SK-N-SH (cell line): Measurements from ENCODE around the gene HOXC10. TPM values are rescaled to one million over a fixed set of nuclear protein-coding genes. Genes with fewer than 3 reads are reported as not detected.

ENCODE experiments used
- CTCF ChIA-PET: fragments of 300-600, 350-600 bp; formaldehyde crosslinking; extraction: SDS; loops from one replicate; lab custom pipeline; 2021; lab: Yijun Ruan, JAX
- POLR2A ChIA-PET: fragments of 350-600 bp; sonication (Branson Sonifier 250); formaldehyde crosslinking; extraction: SDS; loops from one replicate; lab custom pipeline; 2020; ENCODE audit warnings: antibody characterized with exemption, inconsistent platforms; lab: Yijun Ruan, JAX
- DNase-seq: peaks from one replicate; pipeline ENCODE4 v3.0.0; 2012
- H2AFZ ChIP-seq: fragments of 200-600 bp; sonication (generic); 2 replicates; pipeline ENCODE4 v1.8.1; 2016; ENCODE audit warnings: antibody characterized with exemption, mild to moderate bottlenecking, low read depth
- H3F3A ChIP-seq: fragments of 200-600 bp; sonication (generic); replicated peaks from 2 replicates; pipeline ENCODE3; 2016; ENCODE audit warnings: antibody characterized with exemption, mild to moderate bottlenecking; ENCODE audit not compliant: insufficient read depth
- H3K27ac ChIP-seq, 2 experiments: fragments of 200-500 bp in 1 of 2; fragments of 200-600 bp in 1 of 2; sonication (Bioruptor generic) in 1 of 2; sonication (generic), shearing (Covaris generic) in 1 of 2; 2 replicates each; pipeline versions ENCODE4 v1.5.1 to v1.6.1; 2014 to 2016; ENCODE audit warnings: low read depth in 2 of 2, inconsistent platforms in 1 of 2, low read length in 1 of 2, mild to moderate bottlenecking in 1 of 2, mixed read lengths in 1 of 2
- H3K27me3 ChIP-seq: fragments of 200-600 bp; sonication (generic), shearing (Covaris generic); 2 replicates; pipeline ENCODE4 v1.6.1; 2016; ENCODE audit warnings: mixed run types; ENCODE audit not compliant: insufficient read depth
- H3K36me3 ChIP-seq, 2 experiments: fragments of 200-500 bp in 1 of 2; fragments of 200-600 bp in 1 of 2; sonication (Bioruptor generic) in 1 of 2; sonication (generic) in 1 of 2; replicated peaks in 1 of 2; 2 replicates each; pipeline versions ENCODE3 to v1.5.1; 2014 to 2016; ENCODE audit warnings: low read length in 1 of 2, mild to moderate bottlenecking in 1 of 2; ENCODE audit not compliant: insufficient read depth in 2 of 2, control insufficient read depth in 1 of 2
- H3K4me1 ChIP-seq, 2 experiments: fragments of 200-500 bp in 1 of 2; fragments of 200-600 bp in 1 of 2; sonication (Bioruptor generic) in 1 of 2; sonication (generic), shearing (Covaris generic) in 1 of 2; 2 replicates each; pipeline versions ENCODE4 v1.5.1 to v1.6.1; 2014 to 2016; ENCODE audit warnings: low read depth in 1 of 2, low read length in 1 of 2, mixed run types in 1 of 2; ENCODE audit not compliant: insufficient read depth in 2 of 2, control insufficient read depth in 1 of 2
- H3K4me2 ChIP-seq: fragments of 200-600 bp; sonication (generic), shearing (Covaris generic); 2 replicates; pipeline ENCODE4 v1.6.1; 2017; ENCODE audit warnings: mixed run types
- H3K4me3 ChIP-seq, 2 experiments: fragments of 200-500 bp in 1 of 2; fragments of 200-600 bp in 1 of 2; sonication (Bioruptor generic) in 1 of 2; sonication (generic), shearing (Covaris generic) in 1 of 2; 2 replicates each; pipeline versions ENCODE4 v1.5.1 to v1.8.1; 2014 to 2016; ENCODE audit warnings: low read depth in 2 of 2, inconsistent platforms in 1 of 2, low read length in 1 of 2, mild to moderate bottlenecking in 1 of 2, mixed read lengths in 1 of 2, moderate library complexity in 1 of 2
- H3K79me2 ChIP-seq: fragments of 200-600 bp; sonication (generic); 2 replicates; pipeline ENCODE4 v1.8.1; 2017; ENCODE audit warnings: mild to moderate bottlenecking; ENCODE audit not compliant: insufficient read depth
- H3K9ac ChIP-seq: fragments of 200-600 bp; sonication (generic); 2 replicates; pipeline ENCODE4 v1.6.1; 2017; ENCODE audit warnings: mixed run types
- H3K9me2 ChIP-seq: fragments of 200-600 bp; sonication (generic); 2 replicates; pipeline ENCODE4 v1.6.1; 2017; ENCODE audit warnings: mixed run types
- H3K9me3 ChIP-seq: fragments of 200-600 bp; sonication (generic); 2 replicates; pipeline ENCODE4 v1.6.1; 2017; ENCODE audit warnings: mixed run types, mild to moderate bottlenecking, moderate library complexity
- H4K20me1 ChIP-seq: fragments of 200-600 bp; sonication (generic); 2 replicates; pipeline ENCODE4 v1.6.1; 2017; ENCODE audit warnings: mild to moderate bottlenecking, mixed run types; ENCODE audit not compliant: insufficient read depth
- CHD2 ChIP-seq: fragments of 150-350 bp; IDR thresholded peaks from 2 replicates; pipeline ENCODE4 v1.6.1; 2018; ENCODE audit warnings: low read length; ENCODE audit not compliant: partially characterized antibody
- ELF1 ChIP-seq: IDR thresholded peaks from 2 replicates; pipeline ENCODE4 v1.4.0; 2012
- EP300 ChIP-seq, 2 experiments: IDR thresholded peaks; 2 replicates each; pipeline versions ENCODE4 v1.4.0 to v1.6.1; 2012; ENCODE audit warnings: borderline replicate concordance in 1 of 2, low read depth in 1 of 2, low read length in 1 of 2
- EZH2phosphoT487 ChIP-seq: fragments of 200-600 bp; sonication (generic); IDR thresholded peaks from 2 replicates; pipeline ENCODE4 v1.6.1; 2017; ENCODE audit warnings: low read depth, mixed run types, mild to moderate bottlenecking, antibody characterized with exemption, moderate library complexity, borderline replicate concordance
- FOXM1 ChIP-seq: IDR thresholded peaks from 2 replicates; pipeline ENCODE4 v1.4.0; 2012; ENCODE audit warnings: low read depth, mild to moderate bottlenecking
- GATA2 ChIP-seq: sonication (generic); formaldehyde crosslinking; IDR thresholded peaks from 2 replicates; pipeline ENCODE4 v1.5.0; 2020; ENCODE audit warnings: mild to moderate bottlenecking, missing genetic modification reagents
- RFX5 ChIP-seq: IDR thresholded peaks from 2 replicates; pipeline ENCODE4 v1.6.1; 2012; ENCODE audit warnings: mild to moderate bottlenecking, improper control_type of control experiment, low read length
- SMC3 ChIP-seq: IDR thresholded peaks from 2 replicates; pipeline ENCODE4 v1.6.1; 2012; ENCODE audit warnings: low read depth, low read length, improper control_type of control experiment
- TAF1 ChIP-seq: IDR thresholded peaks from 2 replicates; pipeline ENCODE4 v1.6.1; 2012; ENCODE audit warnings: low read depth, mild to moderate bottlenecking, low read length, moderate library complexity, borderline replicate concordance
- TEAD4 ChIP-seq: IDR thresholded peaks from 2 replicates; pipeline ENCODE4 v1.4.0; 2012; ENCODE audit warnings: mild to moderate bottlenecking, borderline replicate concordance; ENCODE audit not compliant: insufficient read depth
- USF2 ChIP-seq: fragments of 150-350 bp; IDR thresholded peaks from 2 replicates; pipeline ENCODE4 v1.6.1; 2017; ENCODE audit warnings: antibody characterized with exemption, low read length, low read depth, borderline replicate concordance
- YY1 ChIP-seq: IDR thresholded peaks from 2 replicates; pipeline ENCODE4 v1.4.0; 2012; ENCODE audit warnings: low read depth, mild to moderate bottlenecking
- WGBS: methylation state at CpG from one replicate; pipeline ENCODE4 v1.1.6; 2017; ENCODE audit warnings: low lambda C conversion rate; 5-methylcytosine and 5-hydroxymethylcytosine counted together
- polyA plus RNA-seq, 3 experiments: library from polyadenylated mRNA; depleted of rRNA; stranded (reverse); fragments of >200 nt; gene quantifications; 2 replicates each; pipeline ENCODE4 v1.2.3, GENCODE V29; 2012
- TF ChIP-seq, protein P1 (sequence below): IDR thresholded peaks from 2 replicates; pipeline ENCODE4 v1.4.0; 2012; ENCODE audit warnings: low read depth, borderline replicate concordance

Gene HOXC10
- polyA plus RNA-seq, 1 of the 3 experiments (the other 2 are of a cell fraction), result 0.03 TPM

- POLR2A ChIA-PET, result no interaction called here
- Histone ChIP-seq H2AFZ (no peak within 1 kb of the TSS), H3K27me3 (peaks cover 98% of the 10 kb centered on the region), H4K20me1 (no peaks in the 10 kb centered on the region), H3K4me3 (no peak within 1 kb of the TSS; a peak in 1 of 4 replicates), H3F3A (no peaks in the 10 kb centered on the region), H3K79me2 (no peaks in the 10 kb centered on the region), H3K9me3 (no peaks in the 10 kb centered on the region), H3K4me2 (no peak within 1 kb of the TSS), H3K27ac (no peak within 1 kb of the TSS), H3K4me1 (no peaks in the 10 kb centered on the region; a peak in 1 of 4 replicates), H3K36me3 (no peaks in the 10 kb centered on the region), H3K9ac (no peak within 1 kb of the TSS), H3K9me2 (no peaks in the 10 kb centered on the region)
- CTCF ChIA-PET, result interaction anchor here (0.8 to 4.9 kb wide), 9 partner anchors 13 to 465 kb away, joined by 3 to 16 read pairs (median 4); no protein-coding TSS in a partner anchor
- DNase-seq, result peak; percentile 86
- WGBS, result 6% methylated on average over 41 of the region's 56 CpGs
- TF ChIP-seq YY1, result no peak
- no peak for TF ChIP-seq ELF1
- TF ChIP-seq CHD2, result no peak
- no peak for TF ChIP-seq EP300 (IDR thresholded peaks at IDR 0.05; ENCODE audit: borderline replicate concordance in 1 of 2, low read depth in 1 of 2, low read length in 1 of 2)
- no peak for TF ChIP-seq RFX5
- peak; percentile 67; the same call in 1 of the 2 replicates for TF ChIP-seq USF2
- no peak for TF ChIP-seq SMC3
- TF ChIP-seq EZH2phosphoT487, result peak; percentile 73
- TF ChIP-seq, protein P1, sequence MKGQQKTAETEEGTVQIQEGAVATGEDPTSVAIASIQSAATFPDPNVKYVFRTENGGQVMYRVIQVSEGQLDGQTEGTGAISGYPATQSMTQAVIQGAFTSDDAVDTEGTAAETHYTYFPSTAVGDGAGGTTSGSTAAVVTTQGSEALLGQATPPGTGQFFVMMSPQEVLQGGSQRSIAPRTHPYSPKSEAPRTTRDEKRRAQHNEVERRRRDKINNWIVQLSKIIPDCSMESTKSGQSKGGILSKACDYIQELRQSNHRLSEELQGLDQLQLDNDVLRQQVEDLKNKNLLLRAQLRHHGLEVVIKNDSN, result peak; percentile 88
- no peak for TF ChIP-seq FOXM1
Measured at GRCh38 chr12:53938326-53939140, 46.4 kb upstream of the HOXC10 start, which contains the start of gene HOXC13. Gene HOXC13 (plus strand): TSS chr12:53938831. CDS start chr12:53938907, 76 bp downstream.

DNA sequence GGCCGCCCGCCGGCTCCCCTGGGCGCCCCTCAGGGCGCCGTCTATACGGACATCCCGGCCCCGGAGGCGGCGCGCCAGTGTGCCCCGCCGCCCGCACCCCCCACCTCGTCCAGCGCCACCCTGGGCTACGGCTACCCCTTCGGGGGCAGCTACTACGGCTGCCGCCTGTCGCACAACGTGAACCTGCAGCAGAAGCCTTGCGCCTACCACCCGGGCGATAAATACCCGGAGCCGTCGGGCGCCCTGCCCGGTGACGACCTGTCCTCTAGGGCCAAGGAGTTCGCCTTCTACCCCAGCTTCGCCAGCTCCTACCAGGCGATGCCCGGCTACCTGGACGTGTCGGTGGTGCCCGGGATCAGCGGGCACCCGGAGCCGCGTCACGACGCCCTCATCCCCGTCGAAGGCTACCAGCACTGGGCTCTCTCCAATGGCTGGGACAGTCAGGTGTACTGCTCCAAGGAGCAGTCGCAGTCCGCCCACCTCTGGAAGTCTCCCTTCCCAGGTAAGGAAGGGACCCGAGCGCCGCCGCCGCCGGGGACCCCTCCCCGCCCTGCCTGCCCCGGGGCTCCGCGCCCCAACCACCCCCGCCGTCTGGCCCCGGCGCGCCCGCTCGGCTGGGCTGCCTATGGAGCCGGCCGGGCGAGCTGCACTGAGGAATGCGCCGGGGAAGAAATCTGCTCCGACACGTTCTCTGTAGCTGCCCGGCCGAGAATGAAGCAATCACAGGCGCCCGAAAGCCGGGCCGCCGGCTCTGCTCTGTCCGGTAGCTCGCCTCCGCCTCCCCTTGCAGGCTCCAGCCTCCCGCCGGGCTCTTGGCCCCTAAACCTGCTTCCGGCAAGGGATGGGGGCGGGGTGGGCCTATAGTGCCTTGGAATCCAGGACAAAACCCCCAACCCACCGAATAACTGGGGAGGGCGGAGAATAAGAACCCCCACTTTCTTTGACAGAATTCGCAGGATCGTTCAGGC lies 45.5 kb upstream of the HOXC10 start:
- no peaks in the 10 kb centered on the region for H3K36me3 ChIP-seq
- DNase-seq, result peak; percentile 35
- 9% methylated on average over 42 of the region's 91 CpGs for WGBS
- no peaks in the 10 kb centered on the region for H4K20me1 ChIP-seq
- no peak overlapping the region for H3K27ac ChIP-seq
- H3K4me2 ChIP-seq, result no peak overlapping the region
- H3K9ac ChIP-seq, result no peak overlapping the region
- TF ChIP-seq TEAD4 (no peak), TAF1 (no peak), FOXM1 (no peak), GATA2 (no peak), SMC3 (no peak)
- ChIA-PET POLR2A (no interaction called here), CTCF (interaction anchor here (0.7 to 4.9 kb wide), 11 partner anchors 14 to 464 kb away, joined by 3 to 16 read pairs (median 3); no protein-coding TSS in a partner anchor)
- no peaks in the 10 kb centered on the region for H3K9me3 ChIP-seq
- H3F3A ChIP-seq, result no peaks in the 10 kb centered on the region
- H3K4me1 ChIP-seq, result no peaks in the 10 kb centered on the region; a peak in 1 of 4 replicates
- H3K27me3 ChIP-seq, result peaks cover 98% of the 10 kb centered on the region
- no peaks in the 10 kb centered on the region for H3K79me2 ChIP-seq
- H3K4me3 ChIP-seq, result no peak overlapping the region
- H3K9me2 ChIP-seq, result no peaks in the 10 kb centered on the region
- H2AFZ ChIP-seq, result no peak overlapping the region
